Kidney epithelial cell (primary cell): ENCODE measurements around the gene CNTN5. TPM values are rescaled to one million over a fixed set of nuclear protein-coding genes. Genes with fewer than 3 reads are reported as not detected.

Source experiments
- DNase-seq: peaks from one replicate; pipeline ENCODE4 v3.0.0-alpha.2; 2010; ENCODE audit warnings: low read depth
- H3K27me3 ChIP-seq: 2 replicates; pipeline ENCODE4 v1.6.0; 2011; ENCODE audit warnings: low read length; ENCODE audit not compliant: control insufficient read depth, insufficient read depth
- H3K36me3 ChIP-seq: 2 replicates; pipeline ENCODE4 v1.5.1; 2011; ENCODE audit warnings: low read length; ENCODE audit not compliant: control insufficient read depth, insufficient read depth
- H3K4me3 ChIP-seq: 2 replicates; pipeline ENCODE4 v1.5.1; 2011; ENCODE audit warnings: low read depth, mild to moderate bottlenecking, control low read depth, low read length
- total RNA-seq: library from RNA; depleted of rRNA; stranded (reverse); fragments of >200 nt; gene quantifications from 2 replicates; pipeline ENCODE4 v1.2.3, GENCODE V29; 2015
- TF ChIP-seq, protein P1 (sequence below): IDR thresholded peaks from 2 replicates; pipeline ENCODE4 v1.5.1; 2011; ENCODE audit warnings: mild to moderate bottlenecking, moderate library complexity, low read length, control low read depth, inconsistent platforms; ENCODE audit not compliant: insufficient read depth, poor library complexity, severe bottlenecking

CNTN5 gene
- total RNA-seq, 1 donor from 2014 or later: 0.29 TPM

DNA sequence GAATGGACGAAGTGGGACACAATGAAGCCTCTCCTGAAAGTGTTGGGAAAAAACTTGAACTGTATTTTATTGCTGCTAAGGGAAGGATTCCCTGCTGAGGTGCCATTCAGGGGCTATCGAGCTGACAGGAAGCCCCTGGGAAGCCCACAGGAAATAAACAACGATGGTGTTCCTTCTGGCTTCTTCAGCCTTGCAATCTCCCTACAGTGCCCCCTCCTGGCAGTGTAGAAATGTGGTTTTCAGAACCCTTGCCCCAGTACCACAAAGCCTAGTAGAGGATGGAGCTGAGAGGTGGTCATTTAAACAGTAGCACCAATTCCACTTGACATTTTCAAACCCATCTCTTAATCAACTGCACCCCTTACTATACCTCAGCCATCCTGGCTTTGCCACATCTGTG is 989.6 kb downstream of the CNTN5 start:
- Histone ChIP-seq H3K4me3 (no peak overlapping the region), H3K27me3 (no peaks in the 10 kb centered on the region), H3K36me3 (no peaks in the 10 kb centered on the region)
- no peak for DNase-seq
- TF ChIP-seq, protein P1, sequence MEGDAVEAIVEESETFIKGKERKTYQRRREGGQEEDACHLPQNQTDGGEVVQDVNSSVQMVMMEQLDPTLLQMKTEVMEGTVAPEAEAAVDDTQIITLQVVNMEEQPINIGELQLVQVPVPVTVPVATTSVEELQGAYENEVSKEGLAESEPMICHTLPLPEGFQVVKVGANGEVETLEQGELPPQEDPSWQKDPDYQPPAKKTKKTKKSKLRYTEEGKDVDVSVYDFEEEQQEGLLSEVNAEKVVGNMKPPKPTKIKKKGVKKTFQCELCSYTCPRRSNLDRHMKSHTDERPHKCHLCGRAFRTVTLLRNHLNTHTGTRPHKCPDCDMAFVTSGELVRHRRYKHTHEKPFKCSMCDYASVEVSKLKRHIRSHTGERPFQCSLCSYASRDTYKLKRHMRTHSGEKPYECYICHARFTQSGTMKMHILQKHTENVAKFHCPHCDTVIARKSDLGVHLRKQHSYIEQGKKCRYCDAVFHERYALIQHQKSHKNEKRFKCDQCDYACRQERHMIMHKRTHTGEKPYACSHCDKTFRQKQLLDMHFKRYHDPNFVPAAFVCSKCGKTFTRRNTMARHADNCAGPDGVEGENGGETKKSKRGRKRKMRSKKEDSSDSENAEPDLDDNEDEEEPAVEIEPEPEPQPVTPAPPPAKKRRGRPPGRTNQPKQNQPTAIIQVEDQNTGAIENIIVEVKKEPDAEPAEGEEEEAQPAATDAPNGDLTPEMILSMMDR: no peak

DNA sequence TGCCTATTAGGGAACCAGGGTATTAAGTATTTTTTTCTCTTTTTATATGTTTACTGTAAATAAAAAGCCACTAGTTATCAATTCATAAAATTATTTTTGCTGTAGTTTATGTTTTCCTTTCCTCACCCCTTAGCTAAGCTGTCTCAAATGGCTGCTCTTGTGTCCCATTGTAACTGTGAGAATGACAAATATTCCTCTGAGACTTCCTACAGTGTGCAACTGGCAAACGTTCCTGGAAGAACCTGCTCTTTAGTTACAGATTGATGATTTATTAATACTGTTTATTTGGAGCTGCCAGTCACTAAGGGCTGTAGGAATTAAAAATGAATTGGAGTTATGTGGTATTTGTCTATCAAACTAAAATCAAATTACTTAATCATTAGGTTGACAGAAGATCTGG is 990.9 kb downstream of the CNTN5 start:
- TF ChIP-seq, protein P1: no peak
- H3K4me3 ChIP-seq: no peak overlapping the region
- no peaks in the 10 kb centered on the region for H3K27me3 ChIP-seq
- H3K36me3 ChIP-seq: no peaks in the 10 kb centered on the region
- no peak for DNase-seq

DNA sequence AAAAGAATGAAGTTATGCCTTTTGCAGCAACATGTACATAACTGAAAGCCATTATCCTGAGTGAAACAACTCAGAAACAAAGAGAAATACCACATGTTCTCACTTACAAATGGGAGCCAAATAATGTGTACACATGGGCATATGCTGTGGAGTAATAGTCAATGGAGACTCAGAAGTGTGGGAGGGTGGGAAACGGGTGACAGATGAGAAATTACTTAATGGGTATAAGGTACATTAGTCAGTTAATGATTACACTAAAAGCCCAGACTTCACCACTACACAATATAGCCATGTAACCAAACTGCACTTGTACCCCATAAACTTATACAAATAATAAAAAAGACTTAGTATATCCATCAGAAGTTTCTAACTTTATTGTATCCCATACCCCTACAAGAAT is 992.3 kb downstream of the CNTN5 start:
- no peak for DNase-seq
- Histone ChIP-seq H3K36me3 (no peaks in the 10 kb centered on the region), H3K27me3 (no peaks in the 10 kb centered on the region), H3K4me3 (no peak overlapping the region)
- TF ChIP-seq, protein P1: no peak

DNA sequence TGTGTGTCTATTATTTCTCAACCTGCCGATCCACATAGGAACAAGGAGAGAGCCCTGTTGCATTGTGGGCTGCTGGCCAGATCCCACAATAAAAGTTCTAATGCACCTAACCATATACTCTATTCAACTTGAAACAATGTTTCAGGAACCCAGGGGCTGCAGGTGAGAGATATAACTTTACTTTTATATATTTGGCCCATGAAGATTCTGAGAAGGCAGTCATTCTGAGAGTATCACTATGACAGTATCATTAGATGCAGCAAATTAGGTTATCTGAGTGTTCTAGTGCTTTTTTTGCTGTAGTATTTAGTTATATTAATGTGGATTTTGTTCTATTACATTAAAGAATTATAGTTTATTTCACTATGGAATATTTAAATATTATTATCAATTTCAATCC is 1011.2 kb downstream of the CNTN5 start:
- Histone ChIP-seq H3K4me3 (no peak overlapping the region), H3K36me3 (no peaks in the 10 kb centered on the region), H3K27me3 (no peaks in the 10 kb centered on the region)
- TF ChIP-seq, protein P1: no peak
- no peak for DNase-seq

DNA sequence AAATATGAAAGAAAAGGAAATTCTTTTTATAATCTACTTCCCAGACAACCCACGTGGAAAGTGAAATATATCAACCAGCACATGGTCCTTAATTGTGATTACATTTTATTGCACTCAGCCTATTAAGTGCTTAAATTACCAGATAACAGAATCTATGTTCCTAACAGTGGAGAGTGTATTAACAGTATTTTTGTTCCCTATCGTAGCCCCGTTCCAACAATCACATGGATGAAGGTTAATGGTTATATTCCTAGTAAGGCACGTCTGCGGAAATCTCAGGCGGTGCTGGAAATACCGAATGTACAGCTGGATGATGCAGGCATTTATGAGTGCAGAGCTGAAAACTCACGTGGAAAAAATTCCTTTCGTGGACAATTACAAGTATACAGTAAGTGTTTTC is 1040.3 kb downstream of the CNTN5 start:
- no peak for DNase-seq
- no peak overlapping the region for H3K4me3 ChIP-seq
- H3K36me3 ChIP-seq: no peaks in the 10 kb centered on the region
- H3K27me3 ChIP-seq: no peaks in the 10 kb centered on the region
- TF ChIP-seq, protein P1: no peak

DNA sequence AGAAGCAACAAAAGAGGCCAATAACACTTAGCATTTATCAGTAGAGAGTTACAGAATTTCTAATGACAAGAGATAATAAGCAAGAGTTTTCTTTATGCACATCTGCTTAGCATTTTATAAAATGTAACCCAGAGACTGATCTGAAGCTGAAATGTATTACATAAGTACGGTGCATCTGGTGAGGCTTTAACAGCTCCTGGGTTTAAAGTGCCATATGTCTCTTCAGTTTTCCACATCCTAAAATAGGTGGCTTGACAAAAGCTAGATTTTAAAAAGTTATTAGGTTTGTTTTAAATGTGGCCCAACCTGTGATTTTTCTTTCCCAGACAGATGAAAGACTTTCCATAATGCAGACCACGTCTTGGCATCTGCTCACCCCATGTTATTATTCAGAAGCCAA is 1045.7 kb downstream of the CNTN5 start:
- no peaks in the 10 kb centered on the region for H3K36me3 ChIP-seq
- DNase-seq: no peak
- H3K27me3 ChIP-seq: no peaks in the 10 kb centered on the region
- no peak overlapping the region for H3K4me3 ChIP-seq
- TF ChIP-seq, protein P1: no peak
